GM12864 (cell line): ENCODE measurements around the gene EFCAB11.

Experiments
- DNase-seq: peaks from one replicate; pipeline ENCODE4 v3.0.0-alpha.2; 2011; ENCODE audit warnings: low read depth
- H3K4me3 ChIP-seq: 2 replicates; pipeline ENCODE4 v1.5.1; 2011; ENCODE audit warnings: mild to moderate bottlenecking, low read depth, low read length, control low read depth
- TF ChIP-seq, protein P1 (sequence below): IDR thresholded peaks from 2 replicates; pipeline ENCODE4 v1.5.1; 2011; ENCODE audit warnings: low read depth, mild to moderate bottlenecking, moderate library complexity, low read length, control low read depth, inconsistent platforms; ENCODE audit errors: missing control alignments

Gene EFCAB11

DNA sequence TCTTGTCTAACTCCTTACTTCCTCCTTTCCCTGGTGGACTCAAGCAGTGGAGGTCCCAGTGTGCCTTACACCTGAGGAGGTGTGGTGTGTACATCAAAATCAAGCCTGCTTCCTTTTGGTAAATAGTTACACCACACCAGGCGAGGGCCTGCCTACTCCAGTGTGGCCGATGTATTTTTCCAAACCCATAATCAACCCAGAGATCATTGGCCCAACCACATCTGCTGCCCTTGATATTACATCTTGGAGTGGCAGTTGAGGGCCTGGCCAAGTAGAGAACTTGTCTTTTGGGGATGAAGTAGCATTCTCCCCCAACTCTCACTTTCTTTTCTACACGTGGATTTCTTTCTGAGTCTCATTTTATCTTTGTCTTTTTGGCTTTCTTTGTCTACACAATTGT lies 187.4 kb downstream of the EFCAB11 start:
- TF ChIP-seq, protein P1, sequence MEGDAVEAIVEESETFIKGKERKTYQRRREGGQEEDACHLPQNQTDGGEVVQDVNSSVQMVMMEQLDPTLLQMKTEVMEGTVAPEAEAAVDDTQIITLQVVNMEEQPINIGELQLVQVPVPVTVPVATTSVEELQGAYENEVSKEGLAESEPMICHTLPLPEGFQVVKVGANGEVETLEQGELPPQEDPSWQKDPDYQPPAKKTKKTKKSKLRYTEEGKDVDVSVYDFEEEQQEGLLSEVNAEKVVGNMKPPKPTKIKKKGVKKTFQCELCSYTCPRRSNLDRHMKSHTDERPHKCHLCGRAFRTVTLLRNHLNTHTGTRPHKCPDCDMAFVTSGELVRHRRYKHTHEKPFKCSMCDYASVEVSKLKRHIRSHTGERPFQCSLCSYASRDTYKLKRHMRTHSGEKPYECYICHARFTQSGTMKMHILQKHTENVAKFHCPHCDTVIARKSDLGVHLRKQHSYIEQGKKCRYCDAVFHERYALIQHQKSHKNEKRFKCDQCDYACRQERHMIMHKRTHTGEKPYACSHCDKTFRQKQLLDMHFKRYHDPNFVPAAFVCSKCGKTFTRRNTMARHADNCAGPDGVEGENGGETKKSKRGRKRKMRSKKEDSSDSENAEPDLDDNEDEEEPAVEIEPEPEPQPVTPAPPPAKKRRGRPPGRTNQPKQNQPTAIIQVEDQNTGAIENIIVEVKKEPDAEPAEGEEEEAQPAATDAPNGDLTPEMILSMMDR = no peak
- no peak overlapping the region for H3K4me3 ChIP-seq
- no peak for DNase-seq

DNA sequence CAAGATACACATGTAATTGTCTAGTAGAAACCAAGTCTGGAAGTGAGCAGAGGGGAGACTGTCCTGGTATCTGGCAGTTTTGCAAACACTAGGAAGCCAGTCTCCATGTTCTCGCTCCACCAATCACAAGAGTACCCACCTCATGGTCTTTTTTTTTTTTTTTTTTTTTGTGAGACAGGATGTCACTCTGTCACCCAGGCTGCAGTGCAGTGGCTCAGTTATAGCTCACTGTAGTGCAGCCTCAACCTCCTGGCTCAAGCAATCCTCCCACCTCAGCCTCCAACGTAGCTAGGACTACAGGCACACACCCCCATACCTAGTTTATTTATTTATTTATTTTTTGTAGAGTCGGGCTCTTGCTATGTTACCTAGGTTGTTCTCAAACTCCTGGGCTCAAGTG lies 189.2 kb downstream of the EFCAB11 start:
- no peak overlapping the region for H3K4me3 ChIP-seq
- TF ChIP-seq, protein P1 = no peak
- no peak for DNase-seq

DNA sequence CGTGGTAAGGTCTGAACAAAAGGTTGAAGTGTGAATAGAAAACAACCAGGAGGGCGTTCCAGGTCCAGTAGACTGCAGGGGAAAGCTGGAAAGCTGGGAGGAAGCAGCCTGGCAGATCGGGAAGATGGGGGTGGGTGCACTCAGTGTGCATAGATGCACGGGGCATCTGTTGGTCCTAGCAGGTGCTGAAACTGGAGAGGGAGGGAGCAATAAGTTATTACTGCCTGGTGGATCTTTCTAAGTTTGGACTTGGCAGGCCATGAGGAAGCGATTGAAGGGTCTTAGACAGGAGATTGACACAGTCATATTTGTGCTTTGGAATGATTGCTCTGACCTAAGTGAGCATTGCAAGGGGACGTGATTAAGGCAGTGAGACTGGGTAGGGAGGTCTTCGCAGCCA lies 194.4 kb downstream of the EFCAB11 start:
- TF ChIP-seq, protein P1 = no peak
- DNase-seq = no peak
- no peak overlapping the region for H3K4me3 ChIP-seq

DNA sequence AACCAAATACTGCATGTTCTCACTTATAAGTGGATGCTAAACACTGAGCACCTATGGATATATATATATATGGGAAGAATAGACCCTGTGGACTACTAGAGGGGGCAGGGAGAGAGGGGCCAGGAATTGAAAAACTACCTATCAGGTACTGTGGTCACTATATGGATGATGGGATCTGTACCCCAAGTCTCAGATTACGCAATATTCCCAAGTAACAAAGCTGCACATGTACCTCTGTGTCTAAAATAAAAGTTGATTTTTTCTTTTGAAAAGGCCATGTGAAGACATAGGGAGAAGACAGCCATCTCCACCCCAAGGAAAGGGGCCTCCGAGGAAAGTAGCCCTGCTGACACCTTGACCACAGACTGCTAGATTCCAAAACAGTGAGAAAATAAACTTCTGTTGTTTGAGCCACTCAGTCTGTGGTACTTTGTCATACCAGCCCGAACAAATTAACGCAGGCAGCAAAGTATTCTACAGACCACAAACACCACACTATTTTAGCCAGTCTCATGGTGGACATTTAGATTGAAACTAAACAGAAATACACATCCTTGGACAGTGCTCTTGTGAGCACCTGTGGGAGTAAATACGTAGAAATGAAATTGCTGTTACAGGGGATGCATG lies 197.1 kb downstream of the EFCAB11 start:
- no peak for DNase-seq
- TF ChIP-seq, protein P1 = no peak
- no peak overlapping the region for H3K4me3 ChIP-seq

DNA sequence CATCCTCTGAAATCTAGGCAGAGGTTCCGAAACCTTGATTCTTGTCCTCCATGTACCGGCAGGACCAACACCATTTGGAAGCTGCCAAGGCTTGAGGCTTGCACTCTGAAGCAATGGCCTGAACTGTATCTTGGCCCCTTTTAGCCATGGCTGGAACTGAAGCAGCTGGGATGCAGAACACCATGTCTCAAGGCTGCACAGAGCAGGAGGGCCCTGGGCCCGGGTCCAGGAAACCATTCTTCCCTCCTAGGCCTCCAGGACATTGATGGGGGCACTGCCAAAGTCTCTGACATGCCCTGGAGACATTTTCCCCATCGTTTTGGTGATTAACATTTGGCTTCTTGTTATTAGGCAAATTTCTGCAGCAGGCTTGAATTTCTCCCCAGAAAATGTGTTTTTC lies 198.7 kb downstream of the EFCAB11 start:
- H3K4me3 ChIP-seq = no peak overlapping the region
- TF ChIP-seq, protein P1 = no peak
- no peak for DNase-seq

DNA sequence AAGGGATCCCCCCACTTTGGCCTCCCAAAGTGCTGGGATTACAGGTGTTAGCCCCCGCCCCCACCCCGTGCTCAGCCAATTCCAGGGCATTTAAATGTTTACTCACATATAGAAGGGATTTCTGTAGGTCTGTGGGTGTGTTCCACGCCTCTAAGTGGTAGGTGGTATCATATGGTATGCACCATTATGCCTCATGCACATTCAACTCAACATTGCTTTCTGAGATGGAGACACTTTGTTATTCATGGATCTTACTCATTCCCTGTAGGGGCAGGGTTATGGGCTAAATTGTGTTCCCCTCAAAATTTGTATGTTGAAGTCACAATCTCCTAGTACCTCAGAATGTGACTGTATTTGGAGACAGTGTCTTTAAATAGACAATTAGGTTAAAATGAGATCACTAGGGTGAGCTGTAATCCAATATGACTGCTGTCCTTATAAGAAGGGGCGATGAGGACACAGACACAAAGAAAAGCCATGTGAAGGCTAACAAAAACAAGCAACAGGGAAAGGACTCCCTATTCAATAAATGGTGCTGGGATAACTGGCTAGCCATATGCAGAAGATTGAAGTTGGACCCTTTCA lies 200.6 kb downstream of the EFCAB11 start:
- H3K4me3 ChIP-seq = no peak overlapping the region
- no peak for DNase-seq

More for the DNA sequence above, 200.6 kb downstream of the EFCAB11 start:
- TF ChIP-seq, protein P1 = no peak
